ENCODE data around the gene SMIM41. TPM values are rescaled to one million over a fixed set of nuclear protein-coding genes. Genes with fewer than 3 reads are reported as not detected.

SMIM41 gene
- polyA plus RNA-seq, 1 donor (not counting 4 experiments of a cell fraction or from before 2014, with no cell fraction given): not detected

- dilution Hi-C loops (cut with MboI; ENCODE audit: extremely low pct_ligation_motif_present, low sequenced_read_pairs): no loop called here
- FAIRE-seq (peak; percentile 39), DNase-seq (ENCODE audit: low read depth, low spot score) (no peak)
- Histone ChIP-seq H3K9me3 (ENCODE audit: control insufficient read depth, low read depth, low read length) (no peaks in the 10 kb centered on the region), H2AFZ (ENCODE audit: control insufficient read depth, low read length) (no peak overlapping the region), H3K27ac (ENCODE audit: control insufficient read depth, insufficient read depth, low read length) (no peak overlapping the region), H3K4me2 (ENCODE audit: control insufficient read depth, extremely low read depth, insufficient read depth, low read depth, low read length) (peak overlapping the region; percentile 32), H3K9ac (ENCODE audit: control insufficient read depth, extremely low read depth, insufficient read depth, low read length) (no peak overlapping the region), H3K4me3 (ENCODE audit: control insufficient read depth in 2 of 3, extremely low read depth in 1 of 3, insufficient read depth in 2 of 3, low read depth in 1 of 3, low read length in 3 of 3) (no peak overlapping the region), H3K36me3 (ENCODE audit: control insufficient read depth in 2 of 2, extremely low read depth in 1 of 2, insufficient read depth in 2 of 2, low read length in 2 of 2) (no peaks in the 10 kb centered on the region), H3K4me1 (ENCODE audit: control insufficient read depth, extremely low read depth, insufficient read depth, low read length) (peaks cover 32% of the 10 kb centered on the region), H3K9me1 (ENCODE audit: control insufficient read depth, extremely low read depth, insufficient read depth, low read length) (no peaks in the 10 kb centered on the region), H3K27me3 (ENCODE audit: control insufficient read depth, extremely low read depth, insufficient read depth, low read length) (peaks cover 13% of the 10 kb centered on the region), H3K79me2 (ENCODE audit: control insufficient read depth, insufficient read depth, low read length) (no peaks in the 10 kb centered on the region), H4K20me1 (ENCODE audit: control insufficient read depth, extremely low read depth, insufficient read depth, low read length) (no peaks in the 10 kb centered on the region)
- TF ChIP-seq CTCF (optimal IDR thresholded peaks at IDR 0.05 in 1 of 3, IDR thresholded peaks at IDR 0.05 in 1 of 3, conservative IDR thresholded peaks at IDR 0.05 in 1 of 3; ENCODE audit: extremely low read depth in 1 of 3, insufficient read depth in 2 of 3, low read length in 3 of 3): peak; percentile 60 to 87 (median 86)
- TF ChIP-seq EZH2 (IDR thresholded peaks at IDR 0.05; ENCODE audit: low read length): no peak
Observed at GRCh38 chr12:52121824-52122539, 42.5 kb downstream of the SMIM41 start.

- peaks cover 27% of the 10 kb centered on the region for H3K4me1 ChIP-seq (ENCODE audit: control insufficient read depth, extremely low read depth, insufficient read depth, low read length)
- no peak overlapping the region for H3K4me3 ChIP-seq (ENCODE audit: control insufficient read depth in 2 of 3, extremely low read depth in 1 of 3, insufficient read depth in 2 of 3, low read depth in 1 of 3, low read length in 3 of 3)
- H3K36me3 ChIP-seq (ENCODE audit: control insufficient read depth in 2 of 2, extremely low read depth in 1 of 2, insufficient read depth in 2 of 2, low read length in 2 of 2): no peaks in the 10 kb centered on the region
- no peak overlapping the region for H3K9ac ChIP-seq (ENCODE audit: control insufficient read depth, extremely low read depth, insufficient read depth, low read length)
- H3K9me1 ChIP-seq (ENCODE audit: control insufficient read depth, extremely low read depth, insufficient read depth, low read length): no peaks in the 10 kb centered on the region
- peaks cover 13% of the 10 kb centered on the region for H3K27me3 ChIP-seq (ENCODE audit: control insufficient read depth, extremely low read depth, insufficient read depth, low read length)
- H3K27ac ChIP-seq (ENCODE audit: control insufficient read depth, insufficient read depth, low read length): no peak overlapping the region
- FAIRE-seq (no peak), DNase-seq (ENCODE audit: low read depth, low spot score) (no peak)
- H3K9me3 ChIP-seq (ENCODE audit: control insufficient read depth, low read depth, low read length): no peaks in the 10 kb centered on the region
- no peak overlapping the region for H3K4me2 ChIP-seq (ENCODE audit: control insufficient read depth, extremely low read depth, insufficient read depth, low read depth, low read length)
- dilution Hi-C loops (cut with MboI; ENCODE audit: extremely low pct_ligation_motif_present, low sequenced_read_pairs): no loop called here
- H4K20me1 ChIP-seq (ENCODE audit: control insufficient read depth, extremely low read depth, insufficient read depth, low read length): no peaks in the 10 kb centered on the region
- no peak overlapping the region for H2AFZ ChIP-seq (ENCODE audit: control insufficient read depth, low read length)
- no peaks in the 10 kb centered on the region for H3K79me2 ChIP-seq (ENCODE audit: control insufficient read depth, insufficient read depth, low read length)
- TF ChIP-seq EZH2 (IDR thresholded peaks at IDR 0.05; ENCODE audit: low read length): no peak
- TF ChIP-seq CTCF (optimal IDR thresholded peaks at IDR 0.05 in 1 of 3, IDR thresholded peaks at IDR 0.05 in 1 of 3, conservative IDR thresholded peaks at IDR 0.05 in 1 of 3; ENCODE audit: extremely low read depth in 1 of 3, insufficient read depth in 2 of 3, low read length in 3 of 3): no peak
Observed at GRCh38 chr12:52122540-52122871, 43.0 kb downstream of the SMIM41 start.

Data from keratinocyte (primary cell).